ENCODE data around the gene ZNF566.

The ZNF566 gene

GRCh38 chr19:36409841-36410240 is 79.5 kb downstream of the ZNF566 start:
- Histone ChIP-seq H3K27ac (ENCODE audit: insufficient read depth, low read length, poor library complexity, severe bottlenecking) (no peak overlapping the region), H3K9me3 (ENCODE audit: control insufficient read depth, low read length) (no peaks in the 10 kb centered on the region), H3K4me1 (ENCODE audit: control insufficient read depth, insufficient read depth, low read length, poor library complexity, severe bottlenecking) (no peaks in the 10 kb centered on the region), H3K36me3 (ENCODE audit: control insufficient read depth, insufficient read depth, low read length) (peaks cover 49% of the 10 kb centered on the region), H3K4me3 (ENCODE audit: insufficient read depth, low read depth, low read length, poor library complexity, severe bottlenecking) (no peak overlapping the region), H3K27me3 (replicated peaks; ENCODE audit: control insufficient read depth, insufficient read depth, low read length, poor library complexity, severe bottlenecking) (no peaks in the 10 kb centered on the region)
- no peak for DNase-seq

- no peak for DNase-seq
- H3K27me3 ChIP-seq (replicated peaks; ENCODE audit: control insufficient read depth, insufficient read depth, low read length, poor library complexity, severe bottlenecking), result no peaks in the 10 kb centered on the region
- no peak overlapping the region for H3K27ac ChIP-seq (ENCODE audit: insufficient read depth, low read length, poor library complexity, severe bottlenecking)
- peaks cover 61% of the 10 kb centered on the region for H3K36me3 ChIP-seq (ENCODE audit: control insufficient read depth, insufficient read depth, low read length)
- H3K4me1 ChIP-seq (ENCODE audit: control insufficient read depth, insufficient read depth, low read length, poor library complexity, severe bottlenecking), result no peaks in the 10 kb centered on the region
- peaks cover 4% of the 10 kb centered on the region for H3K9me3 ChIP-seq (ENCODE audit: control insufficient read depth, low read length)
- H3K4me3 ChIP-seq (ENCODE audit: insufficient read depth, low read depth, low read length, poor library complexity, severe bottlenecking), result no peak overlapping the region
These were observed 81.3 kb downstream of the ZNF566 start for GRCh38 chr19:36408101-36408500.

GRCh38 chr19:36404498-36404897 is 84.9 kb downstream of the ZNF566 start:
- no peak for DNase-seq
- Histone ChIP-seq H3K4me3 (ENCODE audit: insufficient read depth, low read depth, low read length, poor library complexity, severe bottlenecking) (no peak overlapping the region), H3K27ac (ENCODE audit: insufficient read depth, low read length, poor library complexity, severe bottlenecking) (no peak overlapping the region), H3K27me3 (replicated peaks; ENCODE audit: control insufficient read depth, insufficient read depth, low read length, poor library complexity, severe bottlenecking) (no peaks in the 10 kb centered on the region), H3K9me3 (ENCODE audit: control insufficient read depth, low read length) (peaks cover 4% of the 10 kb centered on the region), H3K4me1 (ENCODE audit: control insufficient read depth, insufficient read depth, low read length, poor library complexity, severe bottlenecking) (no peaks in the 10 kb centered on the region), H3K36me3 (ENCODE audit: control insufficient read depth, insufficient read depth, low read length) (peaks cover 82% of the 10 kb centered on the region)

GRCh38 chr19:36401475-36401874 is 87.9 kb downstream of the ZNF566 start:
- DNase-seq, result no peak
- Histone ChIP-seq H3K27ac (ENCODE audit: insufficient read depth, low read length, poor library complexity, severe bottlenecking) (no peak overlapping the region), H3K27me3 (replicated peaks; ENCODE audit: control insufficient read depth, insufficient read depth, low read length, poor library complexity, severe bottlenecking) (no peaks in the 10 kb centered on the region), H3K4me3 (ENCODE audit: insufficient read depth, low read depth, low read length, poor library complexity, severe bottlenecking) (no peak overlapping the region), H3K4me1 (ENCODE audit: control insufficient read depth, insufficient read depth, low read length, poor library complexity, severe bottlenecking) (no peaks in the 10 kb centered on the region), H3K36me3 (ENCODE audit: control insufficient read depth, insufficient read depth, low read length) (peaks cover 66% of the 10 kb centered on the region), H3K9me3 (ENCODE audit: control insufficient read depth, low read length) (peaks cover 4% of the 10 kb centered on the region)

- Histone ChIP-seq H3K27me3 (replicated peaks; ENCODE audit: control insufficient read depth, insufficient read depth, low read length, poor library complexity, severe bottlenecking) (no peaks in the 10 kb centered on the region), H3K36me3 (ENCODE audit: control insufficient read depth, insufficient read depth, low read length) (peaks cover 56% of the 10 kb centered on the region), H3K4me1 (ENCODE audit: control insufficient read depth, insufficient read depth, low read length, poor library complexity, severe bottlenecking) (no peaks in the 10 kb centered on the region), H3K27ac (ENCODE audit: insufficient read depth, low read length, poor library complexity, severe bottlenecking) (no peak overlapping the region), H3K9me3 (ENCODE audit: control insufficient read depth, low read length) (peaks cover 19% of the 10 kb centered on the region), H3K4me3 (ENCODE audit: insufficient read depth, low read depth, low read length, poor library complexity, severe bottlenecking) (no peak overlapping the region)
- no peak for DNase-seq
These were observed 90.8 kb downstream of the ZNF566 start for GRCh38 chr19:36398571-36398970.
